GM21619 (cell line): Measurements from ENCODE around the gene KLC1.

ENCODE experiments used
- ATAC-seq: cut with Tn5 transposase; IDR thresholded peaks from one replicate; pipeline ENCODE4 v1.9.1; 2021; ENCODE audit not compliant: unreplicated experiment

The KLC1 gene

DNA sequence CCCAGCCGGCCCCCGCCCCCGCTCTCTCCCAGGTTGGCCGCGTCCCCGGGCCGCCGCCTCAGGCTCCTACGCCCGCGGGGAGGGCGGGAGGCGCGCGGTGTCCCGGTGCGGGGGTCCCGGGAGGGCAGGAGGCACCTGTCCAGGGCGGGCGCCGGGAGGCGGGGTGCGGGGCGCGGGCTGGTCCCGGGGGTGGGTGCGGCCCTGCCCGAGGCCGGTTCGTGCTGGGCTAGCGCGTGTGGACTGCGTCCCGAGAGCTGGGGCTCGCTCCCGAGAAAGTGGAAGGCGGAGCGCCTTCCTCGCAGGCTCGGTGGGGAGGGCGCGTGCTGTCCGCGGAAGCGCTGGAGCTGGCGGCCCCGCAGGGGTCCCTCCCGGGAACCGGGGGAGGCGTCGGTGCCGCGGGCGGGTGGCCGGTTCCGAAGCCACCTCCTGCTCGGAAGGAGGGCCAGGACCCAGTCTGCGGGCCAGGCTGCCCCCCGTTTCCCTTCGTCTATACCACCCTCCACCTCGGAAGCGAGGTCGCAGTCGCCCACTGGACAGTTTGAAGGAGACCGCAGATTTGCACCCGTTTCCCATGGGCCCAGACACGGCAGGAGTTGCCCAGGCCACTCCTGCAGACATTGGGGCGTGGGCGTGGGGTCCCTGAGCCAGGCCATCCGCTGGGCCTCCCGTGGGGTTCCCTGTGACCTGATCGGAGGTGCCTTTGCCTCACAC is 87.2 kb downstream of the KLC1 start:
- ATAC-seq = no peak

GRCh38 chr14:103716899-103717411 is 87.9 kb downstream of the KLC1 start:
- ATAC-seq = no peak

DNA sequence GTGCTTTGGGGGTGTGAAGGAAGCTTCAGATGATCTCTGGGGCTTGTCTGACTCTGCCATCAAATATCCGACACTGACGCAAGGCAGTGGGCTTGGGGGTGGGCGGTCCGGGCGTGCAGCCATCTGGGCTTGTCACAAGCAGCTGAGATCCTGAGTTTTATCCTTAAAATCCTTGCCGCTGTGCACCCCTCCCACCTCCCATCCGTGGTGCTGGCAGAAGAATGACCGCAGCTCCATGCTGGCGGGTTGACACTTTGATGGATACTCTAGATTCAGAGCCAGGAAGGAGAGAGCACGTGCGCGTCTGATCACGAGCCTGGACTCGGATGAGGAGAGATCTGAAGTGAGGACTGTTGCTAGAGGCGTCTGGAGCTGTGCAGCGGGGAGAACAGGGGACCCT is 89.6 kb downstream of the KLC1 start:
- no peak for ATAC-seq

GRCh38 chr14:103719751-103720150 is 90.7 kb downstream of the KLC1 start:
- ATAC-seq = no peak

- no peak for ATAC-seq
Observed at GRCh38 chr14:103721334-103722120, 92.5 kb downstream of the KLC1 start.

DNA sequence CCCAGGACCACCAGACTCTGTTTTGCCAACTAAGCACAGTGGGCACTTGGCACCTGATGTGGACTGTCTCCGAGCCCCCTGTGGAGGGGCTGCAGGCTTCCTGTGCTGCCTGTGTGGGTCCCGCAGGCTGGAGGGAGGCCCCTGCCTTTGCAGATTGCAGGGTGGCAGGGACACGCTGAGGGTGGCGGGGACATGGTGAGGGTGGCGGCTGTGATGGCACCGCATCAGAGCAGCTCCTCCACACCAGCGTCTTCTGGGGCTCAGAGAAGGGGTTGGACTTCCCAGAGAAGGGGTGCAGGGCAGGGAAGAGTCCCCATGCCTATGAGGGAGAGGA is 94.7 kb downstream of the KLC1 start:
- ATAC-seq = no peak

DNA sequence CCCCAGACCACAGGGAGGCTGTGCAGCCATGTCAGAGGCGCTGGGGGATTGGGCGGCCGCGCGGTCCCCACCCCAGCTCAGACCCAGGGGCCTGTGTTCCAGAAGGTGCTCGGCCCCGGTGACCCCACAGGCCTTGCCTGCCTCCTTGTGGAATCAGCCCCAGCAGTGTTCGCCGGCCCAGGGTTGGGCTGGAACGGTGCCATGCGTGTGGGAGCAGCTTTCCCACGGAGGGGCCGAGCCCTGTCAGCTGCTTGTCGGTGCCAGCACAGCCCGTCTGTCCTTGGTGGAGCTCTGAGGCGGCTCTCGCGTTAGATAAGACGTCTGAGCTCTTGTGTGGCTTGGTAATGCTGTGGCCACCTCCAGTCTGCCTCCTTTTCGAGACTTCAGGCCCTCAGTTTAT is 95.1 kb downstream of the KLC1 start:
- no peak for ATAC-seq

DNA sequence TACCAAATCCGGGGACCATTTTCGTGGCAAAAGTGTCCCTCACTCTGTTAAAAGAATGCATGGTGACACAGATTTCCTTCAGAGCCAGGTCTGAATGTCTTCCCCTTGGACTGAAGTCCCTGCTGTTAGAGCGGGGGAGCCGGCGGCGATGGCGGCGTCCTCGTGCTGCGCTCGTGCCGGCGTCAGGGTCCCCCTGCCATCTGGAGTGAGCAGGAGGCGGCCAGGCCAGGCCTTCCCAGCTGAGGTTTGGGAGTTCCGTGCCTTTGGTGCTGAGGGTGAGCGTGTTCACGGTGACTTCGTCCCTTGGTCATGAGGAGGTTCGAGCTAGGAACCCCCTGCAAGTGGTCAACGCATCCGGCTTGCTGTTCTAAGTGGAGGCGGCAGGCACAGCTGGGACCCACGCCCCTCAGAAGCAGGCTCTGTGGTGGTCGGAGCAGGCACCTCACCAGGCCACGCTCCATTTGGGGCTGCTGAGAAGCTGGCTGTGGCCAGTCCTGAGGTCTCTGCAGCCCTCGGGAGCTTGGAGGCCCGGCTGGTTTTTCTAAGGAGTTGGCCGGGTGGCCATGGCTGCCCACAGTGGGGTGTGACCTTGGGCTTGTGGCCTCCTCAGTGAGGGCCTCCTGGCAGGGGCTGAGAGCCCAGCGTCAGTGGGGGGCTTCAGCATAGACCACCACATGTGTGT is 96.1 kb downstream of the KLC1 start:
- no peak for ATAC-seq

DNA sequence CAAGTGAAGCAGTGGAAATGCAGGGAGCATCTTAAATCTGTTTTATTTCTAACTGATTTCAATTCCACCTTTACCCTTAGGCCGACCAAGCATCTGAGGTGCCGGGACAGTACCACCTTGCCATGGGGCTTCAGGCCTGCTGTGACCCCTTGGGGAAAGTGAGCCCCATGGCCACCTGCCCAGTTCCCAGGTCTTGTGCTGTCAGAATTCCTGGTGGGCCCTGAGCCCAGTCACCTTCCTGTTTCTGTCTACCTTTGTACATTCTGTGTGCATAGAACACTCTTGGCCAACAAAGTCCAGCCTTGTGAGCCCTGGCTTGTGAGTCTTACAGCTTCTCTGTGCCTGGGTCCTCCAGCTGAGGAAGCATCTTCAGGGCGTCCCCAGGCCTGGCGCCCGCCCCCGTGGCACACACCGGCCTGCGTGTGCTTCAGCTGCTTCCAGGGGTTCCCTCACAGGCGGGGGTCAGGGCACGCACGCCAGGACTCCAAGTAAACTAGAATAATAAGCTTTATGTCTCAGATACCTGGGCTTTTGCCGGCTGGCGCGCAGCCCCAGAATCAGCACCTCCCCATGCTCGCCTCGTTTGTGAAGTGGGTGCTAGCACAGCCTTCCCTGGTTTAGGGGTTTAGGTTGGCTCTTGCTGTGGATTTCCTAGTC is 96.9 kb downstream of the KLC1 start:
- ATAC-seq = no peak

GRCh38 chr14:103726474-103726873 is 97.5 kb downstream of the KLC1 start:
- ATAC-seq = no peak

- ATAC-seq = no peak
Observed at GRCh38 chr14:103727313-103727980, 98.4 kb downstream of the KLC1 start.

GRCh38 chr14:103728141-103728540 is 99.1 kb downstream of the KLC1 start:
- ATAC-seq = no peak

DNA sequence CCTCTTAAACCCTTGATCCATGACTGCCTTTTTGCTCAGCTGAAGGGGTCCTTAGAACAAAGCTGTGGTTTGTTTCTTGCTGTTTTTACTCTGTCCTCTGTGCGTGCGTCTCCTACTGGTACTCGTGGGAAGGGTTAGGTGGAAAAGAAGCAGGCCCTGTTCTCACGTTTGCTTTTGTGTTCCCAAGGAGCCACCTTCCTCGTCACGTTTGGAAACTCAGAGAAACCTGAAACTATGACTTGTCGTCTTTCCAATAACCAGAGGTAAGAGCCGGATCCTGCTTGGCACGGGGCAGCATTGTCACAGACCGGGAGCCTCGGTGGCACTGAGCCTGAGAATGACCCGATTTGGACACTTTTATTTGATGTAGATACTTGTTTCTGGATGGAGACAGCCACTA is 99.7 kb downstream of the KLC1 start:
- ATAC-seq = no peak

- ATAC-seq = no peak
Observed at GRCh38 chr14:103729496-103730448, 100.8 kb downstream of the KLC1 start.

DNA sequence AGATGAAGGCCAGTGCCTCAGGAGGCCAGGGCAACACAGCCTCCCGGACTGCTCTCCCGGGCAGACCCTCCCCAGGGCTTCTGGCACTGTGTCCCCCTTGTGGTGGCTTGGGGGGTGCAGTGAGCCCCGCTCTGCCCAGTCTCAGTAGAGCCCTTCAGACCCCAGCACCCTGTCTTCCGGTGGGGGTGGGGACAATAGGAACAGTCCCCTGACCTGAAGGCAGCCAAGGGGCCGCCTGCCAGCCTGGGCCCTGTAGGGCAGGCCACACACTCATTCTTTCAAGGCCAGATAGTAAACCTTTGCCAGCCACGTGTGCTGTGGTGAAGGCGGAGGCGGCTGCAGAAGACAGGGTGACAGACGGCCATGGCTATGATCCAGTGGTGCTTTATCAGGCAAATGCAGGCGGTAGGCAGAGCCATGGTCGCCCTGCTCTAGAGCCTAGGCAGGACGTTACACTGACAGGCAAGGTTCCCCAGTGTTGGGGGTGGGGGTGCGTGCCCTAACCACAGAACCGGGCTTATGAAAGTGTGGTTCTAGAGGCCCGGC is 101.6 kb downstream of the KLC1 start:
- no peak for ATAC-seq

- no peak for ATAC-seq
Observed at GRCh38 chr14:103731481-103731880, 102.5 kb downstream of the KLC1 start.

- ATAC-seq = no peak
Observed at GRCh38 chr14:103731916-103732867, 103.2 kb downstream of the KLC1 start.

GRCh38 chr14:103732868-103733620 is 104.0 kb downstream of the KLC1 start:
- ATAC-seq = no peak
